Heart right ventricle (tissue), 16 donors: Measurements from ENCODE around the gene MAPK10. TPM values are rescaled to one million over a fixed set of nuclear protein-coding genes. Genes with fewer than 3 reads are reported as not detected.
"Not testable (repeated sequence)": the region's sequence is repeated elsewhere in the genome, so short reads cannot be mapped to it uniquely, and the experiment has no call there.

Experiments used
- ATAC-seq, 8 donors: fragments of 200-7000 bp; cut with Tn5 transposase; one replicate each; pipeline ENCODE4 v1.9.1; 2020; ENCODE audit warnings: mild to moderate bottlenecking in 8 of 8, moderate library complexity in 8 of 8, moderate number of reproducible peaks in 1 of 8
- DNase-seq, 2 donors: peaks; one replicate each; pipeline ENCODE4 v3.0.0-alpha.2; 2020
- H3K27ac ChIP-seq, 10 donors: fragments of 200-600 bp; sonication (generic) in 2 of 10; one replicate each; pipeline versions ENCODE4 v1.5.0 to v1.8.0; 2020 to 2022; ENCODE audit warnings: mild to moderate bottlenecking in 3 of 10
- H3K27me3 ChIP-seq, 7 donors: fragments of 200-600 bp; one replicate each; pipeline ENCODE4 v1.8.0; 2021 to 2022; ENCODE audit warnings: mild to moderate bottlenecking in 2 of 7
- H3K36me3 ChIP-seq, 9 donors: fragments of 200-600 bp; sonication (generic) in 1 of 9; one replicate each; pipeline versions ENCODE4 v1.5.0 to v1.8.0; 2020 to 2022; ENCODE audit warnings: mild to moderate bottlenecking in 2 of 9
- H3K4me1 ChIP-seq, 9 donors: fragments of 200-600 bp; sonication (generic) in 1 of 9; one replicate each; pipeline versions ENCODE4 v1.5.0 to v1.8.0; 2020 to 2022; ENCODE audit warnings: mild to moderate bottlenecking in 4 of 9
- H3K4me3 ChIP-seq, 10 donors: fragments of 200-600 bp; sonication (generic) in 2 of 10; one replicate each; pipeline versions ENCODE4 v1.5.0 to v1.8.0; 2020 to 2022; ENCODE audit warnings: mild to moderate bottlenecking in 7 of 10, moderate library complexity in 2 of 10
- H3K9me3 ChIP-seq, 11 donors: fragments of 200-600 bp in 10 of 11; sonication (generic) in 2 of 11; one replicate each; pipeline versions ENCODE4 v1.5.0 to v1.8.0; 2013 to 2022; ENCODE audit warnings: mild to moderate bottlenecking in 2 of 11, control low read depth in 1 of 11, moderate library complexity in 1 of 11
- WGBS, 2 donors: extraction: QIAGEN DNeasy Blood & Tissue Kit; methylation state at CpG; one replicate each; pipeline ENCODE4 v1.1.7; 2013; ENCODE audit warnings: inconsistent platforms in 1 of 2; 5-methylcytosine and 5-hydroxymethylcytosine counted together
- intact Hi-C, 10 donors: fragments of 100-400 bp; cut with DNase I; formaldehyde crosslinking; loops; one replicate each; pipeline versions ENCODE4 v1.11.1 to v1.14.2; 2022
- polyA plus RNA-seq, 2 donors: library from polyadenylated mRNA; stranded (reverse); fragments of 200-250 nt; gene quantifications; one replicate each; pipeline ENCODE4 v1.2.3, GENCODE V29; 2013
- total RNA-seq, 10 donors: library from RNA; stranded (reverse); fragmentation: NEBNext Ultra II Directional in 3 of 10; extraction: Animal tissue kit (Norgen Biotek cat#: 25700) in 3 of 10; gene quantifications; one replicate each; pipeline versions ENCODE4 v1.2.1 to v1.2.4, GENCODE V29; 2021 to 2023
- TF ChIP-seq, protein P1 (sequence below), 9 donors: fragments of 200-600 bp; sonication (generic) in 2 of 9; IDR thresholded peaks; one replicate each; pipeline versions ENCODE4 v1.5.0 to v1.8.0; 2021 to 2022; ENCODE audit warnings: antibody characterized with exemption in 9 of 9, mild to moderate bottlenecking in 5 of 9, moderate library complexity in 1 of 9
- donor health status: Arrhythmogenic right ventricular cardiomyopathy.
- donor health status: ischemic (EF 13 %, LVEDD 7.1; RV severe dilation, severe dysfunction).
- donor health status: healthy with polysubstance abuse.
- donor health status: DM: no; HTN: yes; CAD: no.
- donor health status: DM: no; HTN: no; CAD: no.
- donor health status: ischemic (EF 25% LVEDD 6.9; RV normal size, moderate dysfunction).
- donor health status: ischemic (EF 25% LVEDD 5.7; RV mildly dilated, moderate dysfunction).
- donor health status: healthy.
- donor health status: DM: yes; HTN: yes; CAD: no.
- donor health status: Ischemic cardiomyopathy.
- donor health status: ischemic (EF 35%, LVEDD 5.7; RV mildly dilated, moderate dysfunction).
- donor health status: nonischemic (EF 11% LVEDD 7.7; RV severe dilation, severe dysfunction).
- donor health status: DM: yes; HTN: yes; CAD: no.
- donor health status: PGD.
- donor health status: ischemic (EF 29% LVEDD 5.4; RV normal size, mild dysfunction).
- donor health status: nonischemic (EF 23%, LVEDD 6.1; RV moderate dilation, normal function).

Gene MAPK10
- total and polyA plus RNA-seq, 12 donors: 0.94 to 5.9 (median 2.6) TPM

DNA sequence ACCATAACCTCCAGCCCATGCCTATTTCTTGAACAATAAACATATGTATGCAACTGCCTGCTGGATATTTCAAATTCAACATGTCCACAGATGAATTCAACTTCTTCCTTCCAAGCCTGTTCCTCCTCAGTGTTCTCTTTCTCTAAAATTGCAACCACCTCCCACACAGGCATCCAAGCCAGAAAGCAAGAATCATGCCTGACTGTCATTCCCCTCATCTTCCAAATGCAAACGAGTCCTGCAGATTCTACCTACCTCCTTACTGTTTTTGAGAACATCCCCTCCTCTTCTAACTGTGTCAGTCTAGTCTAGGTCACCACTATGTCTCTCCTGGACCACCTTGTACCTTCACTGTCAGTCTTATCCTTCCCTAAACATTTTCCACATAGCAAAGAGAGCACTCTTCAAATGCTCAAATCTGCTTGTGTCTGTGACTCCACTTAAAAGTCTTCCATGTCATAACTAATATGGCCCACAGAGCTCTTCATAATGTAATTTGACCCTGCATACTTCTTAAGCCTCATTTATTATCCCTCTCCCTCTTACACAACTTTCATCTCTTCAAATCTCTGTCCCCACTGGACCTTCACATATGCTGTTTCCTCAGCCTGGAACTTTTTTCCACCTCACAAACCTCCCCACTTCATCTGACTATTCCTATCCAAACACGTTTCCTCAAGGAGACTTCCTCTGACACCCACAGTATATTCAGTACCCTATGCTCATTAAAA, 25.7 kb downstream of the MAPK10 start:
- intact Hi-C loops: no loop called here
- H3K4me3 ChIP-seq: no peak overlapping the region
- no peak for ATAC-seq
- no peak for DNase-seq
- WGBS, 2 donors: 62 to 65% methylated on average over 2 of the region's 2 CpGs
- H3K9me3 ChIP-seq: no peaks in the 10 kb centered on the region
- TF ChIP-seq, protein P1, sequence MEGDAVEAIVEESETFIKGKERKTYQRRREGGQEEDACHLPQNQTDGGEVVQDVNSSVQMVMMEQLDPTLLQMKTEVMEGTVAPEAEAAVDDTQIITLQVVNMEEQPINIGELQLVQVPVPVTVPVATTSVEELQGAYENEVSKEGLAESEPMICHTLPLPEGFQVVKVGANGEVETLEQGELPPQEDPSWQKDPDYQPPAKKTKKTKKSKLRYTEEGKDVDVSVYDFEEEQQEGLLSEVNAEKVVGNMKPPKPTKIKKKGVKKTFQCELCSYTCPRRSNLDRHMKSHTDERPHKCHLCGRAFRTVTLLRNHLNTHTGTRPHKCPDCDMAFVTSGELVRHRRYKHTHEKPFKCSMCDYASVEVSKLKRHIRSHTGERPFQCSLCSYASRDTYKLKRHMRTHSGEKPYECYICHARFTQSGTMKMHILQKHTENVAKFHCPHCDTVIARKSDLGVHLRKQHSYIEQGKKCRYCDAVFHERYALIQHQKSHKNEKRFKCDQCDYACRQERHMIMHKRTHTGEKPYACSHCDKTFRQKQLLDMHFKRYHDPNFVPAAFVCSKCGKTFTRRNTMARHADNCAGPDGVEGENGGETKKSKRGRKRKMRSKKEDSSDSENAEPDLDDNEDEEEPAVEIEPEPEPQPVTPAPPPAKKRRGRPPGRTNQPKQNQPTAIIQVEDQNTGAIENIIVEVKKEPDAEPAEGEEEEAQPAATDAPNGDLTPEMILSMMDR (IDR thresholded peaks at IDR 0.05): no peak
- H3K27me3 ChIP-seq: no peaks in the 10 kb centered on the region
- no peaks in the 10 kb centered on the region for H3K36me3 ChIP-seq
- no peak overlapping the region for H3K27ac ChIP-seq
- peaks cover 0 to 4% (median 0%) of the 10 kb centered on the region in 9 donors for H3K4me1 ChIP-seq

DNA sequence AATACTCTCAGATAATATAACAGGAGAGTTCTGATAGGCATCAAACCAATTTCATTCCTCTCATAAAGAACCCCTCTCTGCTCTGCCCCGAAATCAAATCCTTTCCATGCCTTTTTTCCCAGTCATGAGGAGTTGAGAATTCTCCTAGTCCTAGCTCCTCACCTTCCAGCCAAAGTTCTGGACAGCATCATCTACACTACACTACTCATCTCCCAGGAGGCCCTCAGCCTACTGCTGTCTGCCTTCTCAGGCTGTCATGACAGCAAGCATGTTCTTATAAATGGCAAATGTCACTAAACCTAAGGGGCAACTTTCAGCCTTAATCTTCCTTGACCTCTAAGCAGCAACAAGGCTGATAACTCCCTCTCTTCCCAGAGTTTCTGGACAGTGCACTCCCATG, 26.6 kb downstream of the MAPK10 start:
- no peaks in the 10 kb centered on the region for H3K36me3 ChIP-seq
- H3K4me3 ChIP-seq: no peak overlapping the region
- H3K27ac ChIP-seq: no peak overlapping the region
- H3K9me3 ChIP-seq: no peaks in the 10 kb centered on the region
- 0 to 87% methylated on average over 1 of the region's 1 CpG for WGBS, 2 donors
- H3K27me3 ChIP-seq: no peaks in the 10 kb centered on the region
- DNase-seq (no peak), ATAC-seq (peak in 1 of 8 donors; percentile 52)
- peaks cover 0 to 3% (median 0%) of the 10 kb centered on the region in 9 donors for H3K4me1 ChIP-seq
- TF ChIP-seq, protein P1 (IDR thresholded peaks at IDR 0.05): no peak
- intact Hi-C loops: no loop called here

DNA sequence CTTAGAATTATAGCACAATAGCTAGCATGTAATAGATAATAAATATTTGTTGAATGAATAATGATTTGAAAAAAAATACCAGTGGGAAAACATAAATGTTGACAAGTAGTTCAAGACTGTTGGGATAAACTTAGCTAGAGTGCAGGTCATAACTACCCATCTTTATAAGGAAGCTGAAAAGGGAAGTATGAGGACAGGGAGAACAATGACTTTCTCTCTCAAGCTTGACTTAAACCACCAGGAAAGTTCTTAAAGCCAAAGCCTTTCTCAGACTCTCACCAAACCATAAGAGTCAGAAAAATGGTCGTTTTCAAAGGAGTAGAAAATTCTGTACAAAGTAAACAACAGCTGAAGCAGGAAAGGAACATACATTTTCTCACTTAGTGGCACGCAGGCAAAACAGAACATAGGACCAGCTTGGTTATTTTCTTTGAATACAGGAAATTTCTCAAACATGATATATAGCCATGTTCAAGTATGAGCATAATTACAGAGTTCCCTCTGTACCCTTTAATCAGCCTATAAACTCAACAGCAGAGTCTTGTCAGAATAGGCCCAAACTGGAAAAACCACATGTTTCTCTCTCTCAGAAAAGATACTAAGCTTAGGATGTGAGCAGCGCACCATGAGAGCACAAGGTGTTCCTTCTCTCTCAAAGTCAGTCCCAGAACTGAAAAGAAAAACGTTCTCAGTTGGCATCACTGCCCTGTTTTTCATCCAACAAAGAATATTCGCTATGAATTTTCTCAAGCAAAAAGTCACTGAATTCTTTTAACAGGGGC, 28.7 kb downstream of the MAPK10 start:
- H3K27ac ChIP-seq: no peak overlapping the region
- H3K4me1 ChIP-seq: no peaks in the 10 kb centered on the region
- no peaks in the 10 kb centered on the region for H3K9me3 ChIP-seq
- no peaks in the 10 kb centered on the region for H3K36me3 ChIP-seq
- DNase-seq: no peak
- no peak overlapping the region for H3K4me3 ChIP-seq
- ATAC-seq: peak in 1 of 8 donors; percentile 41
- intact Hi-C loops: no loop called here
- H3K27me3 ChIP-seq: no peaks in the 10 kb centered on the region
- TF ChIP-seq, protein P1 (IDR thresholded peaks at IDR 0.05): no peak
- WGBS, 2 donors: 59 to 64% methylated on average over 5 of the region's 5 CpGs

DNA sequence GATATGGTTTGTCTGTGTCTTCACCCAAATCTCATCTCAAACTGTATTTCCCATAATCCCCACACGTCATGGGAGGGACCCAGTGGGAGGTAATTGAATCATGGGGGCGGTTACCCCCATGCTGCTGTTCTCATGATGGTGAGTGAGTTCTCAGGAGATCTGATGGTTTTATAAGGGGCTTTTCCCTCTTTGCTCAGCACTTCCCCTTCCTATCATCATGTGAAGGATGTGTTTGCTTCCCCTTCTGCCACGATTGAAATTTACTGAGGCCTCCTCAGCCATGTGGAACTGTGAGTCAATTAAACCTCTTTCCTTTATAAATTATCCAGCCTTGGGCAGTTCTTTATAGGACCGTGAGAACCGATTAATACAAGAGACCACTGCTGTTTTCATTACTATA, 29.4 kb downstream of the MAPK10 start:
- H3K4me3 ChIP-seq, DNase-seq, H3K9me3 ChIP-seq, H3K4me1 ChIP-seq, H3K27ac ChIP-seq, intact Hi-C loops, H3K36me3 ChIP-seq, ATAC-seq, H3K27me3 ChIP-seq: not testable (repeated sequence)
- WGBS, 2 donors: 64 to 67% methylated on average over 5 of the region's 5 CpGs

DNA sequence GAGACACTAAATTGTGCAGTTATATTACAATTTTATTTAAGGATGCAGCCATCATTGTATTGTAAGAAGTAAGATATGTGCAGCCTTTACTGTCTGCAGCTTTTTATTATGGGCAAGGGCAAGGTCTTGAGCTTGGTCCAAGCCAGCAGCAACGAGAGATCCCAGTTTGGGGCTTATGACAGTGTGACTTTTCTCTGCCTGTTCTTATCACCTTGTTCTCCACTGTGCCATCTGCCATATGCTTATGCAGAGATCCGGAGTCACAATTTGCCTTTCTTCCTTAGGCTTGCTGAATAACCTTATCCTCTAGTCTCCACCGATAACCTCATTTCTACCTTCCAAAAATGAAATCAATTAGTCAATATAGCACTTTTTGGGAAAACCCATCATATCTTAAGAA, 30.4 kb downstream of the MAPK10 start:
- Histone ChIP-seq H3K36me3 (no peaks in the 10 kb centered on the region), H3K9me3 (no peaks in the 10 kb centered on the region), H3K4me1 (no peaks in the 10 kb centered on the region), H3K27ac (no peak overlapping the region), H3K4me3 (no peak overlapping the region), H3K27me3 (no peaks in the 10 kb centered on the region)
- intact Hi-C loops: no loop called here
- TF ChIP-seq, protein P1 (IDR thresholded peaks at IDR 0.05): no peak
- WGBS, 2 donors: 70 to 77% methylated on average over 3 of the region's 3 CpGs
- DNase-seq (no peak), ATAC-seq (no peak)
